HL-60 (cell line): Measurements from ENCODE around the gene TUBGCP5.

Experiments used
- GABPA ChIP-seq: IDR thresholded peaks from 2 replicates; pipeline ENCODE4 v1.6.1; 2012; ENCODE audit warnings: low read depth
- POLR2AphosphoS5 ChIP-seq: IDR thresholded peaks from 2 replicates; pipeline ENCODE4 v1.6.1; 2012; ENCODE audit warnings: low read depth
- SPI1 ChIP-seq: IDR thresholded peaks from 2 replicates; pipeline ENCODE4 v1.6.1; 2012; ENCODE audit warnings: low read depth, mild to moderate bottlenecking, borderline replicate concordance
- TF ChIP-seq, protein P1 (sequence below): IDR thresholded peaks from one replicate; pipeline ENCODE4 v1.5.1; 2011; ENCODE audit warnings: low read length, control low read depth, inconsistent platforms; ENCODE audit not compliant: insufficient read depth
- TF ChIP-seq, protein P2 (sequence below): IDR thresholded peaks from 2 replicates; pipeline ENCODE4 v1.6.1; 2012; ENCODE audit warnings: low read depth; ENCODE audit not compliant: insufficient replicate concordance

DNA sequence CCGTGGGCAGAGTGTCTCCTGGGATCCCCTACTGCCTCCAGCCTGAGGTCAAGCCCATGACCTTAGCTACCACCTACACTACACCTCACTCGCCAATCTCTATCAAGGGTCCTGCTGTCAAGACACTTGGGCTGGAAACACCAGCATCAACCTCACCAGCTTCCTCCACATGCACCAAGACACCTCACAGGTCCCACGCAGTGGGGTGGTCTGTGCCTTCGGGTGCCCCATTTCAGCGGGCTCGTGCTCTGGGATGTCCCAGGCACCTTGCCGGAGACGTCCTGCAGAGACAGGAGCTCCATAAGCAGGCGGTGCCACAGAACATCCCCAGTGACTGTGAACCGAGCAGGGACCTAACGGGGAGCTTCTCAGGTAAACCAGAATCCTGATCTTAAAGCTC lies 79.2 kb downstream of the TUBGCP5 start:
- TF ChIP-seq, protein P1, sequence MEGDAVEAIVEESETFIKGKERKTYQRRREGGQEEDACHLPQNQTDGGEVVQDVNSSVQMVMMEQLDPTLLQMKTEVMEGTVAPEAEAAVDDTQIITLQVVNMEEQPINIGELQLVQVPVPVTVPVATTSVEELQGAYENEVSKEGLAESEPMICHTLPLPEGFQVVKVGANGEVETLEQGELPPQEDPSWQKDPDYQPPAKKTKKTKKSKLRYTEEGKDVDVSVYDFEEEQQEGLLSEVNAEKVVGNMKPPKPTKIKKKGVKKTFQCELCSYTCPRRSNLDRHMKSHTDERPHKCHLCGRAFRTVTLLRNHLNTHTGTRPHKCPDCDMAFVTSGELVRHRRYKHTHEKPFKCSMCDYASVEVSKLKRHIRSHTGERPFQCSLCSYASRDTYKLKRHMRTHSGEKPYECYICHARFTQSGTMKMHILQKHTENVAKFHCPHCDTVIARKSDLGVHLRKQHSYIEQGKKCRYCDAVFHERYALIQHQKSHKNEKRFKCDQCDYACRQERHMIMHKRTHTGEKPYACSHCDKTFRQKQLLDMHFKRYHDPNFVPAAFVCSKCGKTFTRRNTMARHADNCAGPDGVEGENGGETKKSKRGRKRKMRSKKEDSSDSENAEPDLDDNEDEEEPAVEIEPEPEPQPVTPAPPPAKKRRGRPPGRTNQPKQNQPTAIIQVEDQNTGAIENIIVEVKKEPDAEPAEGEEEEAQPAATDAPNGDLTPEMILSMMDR = no peak
- TF ChIP-seq POLR2AphosphoS5 (no peak), SPI1 (no peak), GABPA (no peak)
- TF ChIP-seq, protein P2, sequence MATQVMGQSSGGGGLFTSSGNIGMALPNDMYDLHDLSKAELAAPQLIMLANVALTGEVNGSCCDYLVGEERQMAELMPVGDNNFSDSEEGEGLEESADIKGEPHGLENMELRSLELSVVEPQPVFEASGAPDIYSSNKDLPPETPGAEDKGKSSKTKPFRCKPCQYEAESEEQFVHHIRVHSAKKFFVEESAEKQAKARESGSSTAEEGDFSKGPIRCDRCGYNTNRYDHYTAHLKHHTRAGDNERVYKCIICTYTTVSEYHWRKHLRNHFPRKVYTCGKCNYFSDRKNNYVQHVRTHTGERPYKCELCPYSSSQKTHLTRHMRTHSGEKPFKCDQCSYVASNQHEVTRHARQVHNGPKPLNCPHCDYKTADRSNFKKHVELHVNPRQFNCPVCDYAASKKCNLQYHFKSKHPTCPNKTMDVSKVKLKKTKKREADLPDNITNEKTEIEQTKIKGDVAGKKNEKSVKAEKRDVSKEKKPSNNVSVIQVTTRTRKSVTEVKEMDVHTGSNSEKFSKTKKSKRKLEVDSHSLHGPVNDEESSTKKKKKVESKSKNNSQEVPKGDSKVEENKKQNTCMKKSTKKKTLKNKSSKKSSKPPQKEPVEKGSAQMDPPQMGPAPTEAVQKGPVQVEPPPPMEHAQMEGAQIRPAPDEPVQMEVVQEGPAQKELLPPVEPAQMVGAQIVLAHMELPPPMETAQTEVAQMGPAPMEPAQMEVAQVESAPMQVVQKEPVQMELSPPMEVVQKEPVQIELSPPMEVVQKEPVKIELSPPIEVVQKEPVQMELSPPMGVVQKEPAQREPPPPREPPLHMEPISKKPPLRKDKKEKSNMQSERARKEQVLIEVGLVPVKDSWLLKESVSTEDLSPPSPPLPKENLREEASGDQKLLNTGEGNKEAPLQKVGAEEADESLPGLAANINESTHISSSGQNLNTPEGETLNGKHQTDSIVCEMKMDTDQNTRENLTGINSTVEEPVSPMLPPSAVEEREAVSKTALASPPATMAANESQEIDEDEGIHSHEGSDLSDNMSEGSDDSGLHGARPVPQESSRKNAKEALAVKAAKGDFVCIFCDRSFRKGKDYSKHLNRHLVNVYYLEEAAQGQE = no peak
